Measurements from ENCODE around the gene NTSR1.
"Not testable (repeated sequence)": the region's sequence is repeated elsewhere in the genome, so short reads cannot be mapped to it uniquely, and the experiment has no call there.

The NTSR1 gene

DNA sequence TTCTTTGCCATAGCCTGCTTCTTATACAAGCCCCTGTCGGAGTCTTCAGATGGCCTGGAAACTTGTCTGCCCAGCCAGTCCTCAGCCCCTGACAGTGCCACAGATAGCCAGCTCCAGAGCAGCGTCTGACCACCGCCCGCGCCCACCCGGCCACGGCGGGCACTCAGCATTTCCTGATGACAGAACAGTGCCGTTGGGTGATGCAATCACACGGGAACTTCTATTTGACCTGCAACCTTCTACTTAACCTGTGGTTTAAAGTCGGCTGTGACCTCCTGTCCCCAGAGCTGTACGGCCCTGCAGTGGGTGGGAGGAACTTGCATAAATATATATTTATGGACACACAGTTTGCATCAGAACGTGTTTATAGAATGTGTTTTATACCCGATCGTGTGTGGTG, 36.9 kb upstream of the NTSR1 start:
- no peak for DNase-seq (ENCODE audit: low read depth in 2 of 3, low spot score in 2 of 3)

- DNase-seq (ENCODE audit: low read depth in 2 of 3, low spot score in 2 of 3), result no peak
Observed at GRCh38 chr20:62674370-62674769, 34.3 kb upstream of the NTSR1 start.

DNA sequence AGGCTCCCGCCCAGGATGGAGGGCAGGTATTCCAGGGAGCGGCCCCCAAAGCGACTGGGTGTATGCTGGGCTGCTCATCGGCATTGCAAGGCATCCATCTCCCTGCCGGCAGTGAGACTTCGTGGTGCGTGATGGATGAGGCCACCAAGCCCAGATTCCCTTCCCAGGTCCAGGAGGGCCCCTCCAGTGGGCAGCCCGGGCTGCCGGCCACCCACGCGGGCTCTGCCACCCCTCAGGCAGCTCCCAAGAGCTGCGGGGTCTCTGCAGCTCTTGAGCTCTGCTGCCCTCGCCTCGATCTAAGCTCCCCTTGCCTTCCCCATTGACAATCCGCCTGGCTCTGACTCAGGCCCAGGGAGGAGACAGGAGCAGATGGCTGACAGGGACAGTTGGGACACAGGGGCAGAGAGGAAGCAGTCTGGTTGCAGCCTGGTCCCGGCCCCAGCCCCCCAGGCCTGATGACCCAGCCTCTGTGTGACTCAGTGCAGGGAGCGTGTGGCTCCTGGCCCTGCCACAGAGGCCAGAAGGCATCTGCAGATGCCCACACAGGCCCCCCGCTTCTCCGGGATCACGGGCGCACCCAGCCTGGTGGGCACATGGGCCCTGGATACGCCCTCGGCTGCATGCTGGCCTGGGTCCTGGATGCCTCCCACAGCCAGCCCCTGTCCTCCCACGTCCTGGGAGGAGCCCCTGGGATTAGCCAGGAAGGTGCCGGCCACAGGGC, 33.3 kb upstream of the NTSR1 start:
- no peak for DNase-seq (ENCODE audit: low read depth in 2 of 3, low spot score in 2 of 3)

- no peak for DNase-seq (ENCODE audit: low read depth in 2 of 3, low spot score in 2 of 3)
Observed at GRCh38 chr20:62675877-62676260, 32.8 kb upstream of the NTSR1 start.

DNA sequence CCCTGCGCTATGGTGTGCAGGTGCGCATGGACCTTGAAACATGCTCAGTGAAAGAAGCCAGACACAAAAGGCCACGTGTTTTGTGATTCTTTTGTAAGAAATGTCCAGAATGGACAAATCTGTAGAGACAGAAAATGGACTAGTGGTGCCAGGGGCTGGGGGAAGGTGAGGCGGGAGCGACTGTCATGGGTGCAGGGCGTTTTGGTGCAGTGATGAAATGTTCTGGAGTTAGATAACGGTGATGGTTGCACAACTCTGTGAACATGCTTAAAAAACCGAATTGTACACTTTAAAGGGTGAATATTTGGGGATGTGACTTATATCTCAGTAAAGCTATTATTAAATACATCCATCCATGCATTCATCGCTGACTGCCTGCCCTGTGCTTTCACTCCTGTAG, 31.7 kb upstream of the NTSR1 start:
- DNase-seq (ENCODE audit: low read depth in 2 of 3, low spot score in 2 of 3), result no peak

DNA sequence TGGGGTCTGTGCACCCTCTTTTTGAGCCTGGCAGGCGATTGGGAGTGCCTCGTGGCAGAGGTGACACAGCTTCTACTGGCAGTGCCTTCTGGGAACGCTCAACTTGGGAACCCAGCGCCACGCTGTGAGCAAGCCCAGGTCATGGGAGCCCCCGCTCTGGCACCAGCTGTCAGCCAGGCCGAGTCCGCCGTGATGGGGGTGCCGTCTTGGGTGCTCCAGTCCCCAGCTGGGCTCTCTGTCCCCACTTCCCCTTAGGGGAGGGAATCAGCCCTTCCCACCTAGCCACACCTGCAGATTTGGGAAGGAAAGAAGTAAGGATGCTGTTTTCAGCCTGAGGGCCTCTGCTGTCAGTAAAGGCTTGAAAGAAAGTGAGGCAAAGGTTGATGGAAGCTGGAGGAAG, 31.0 kb upstream of the NTSR1 start:
- DNase-seq (ENCODE audit: low read depth in 2 of 3, low spot score in 2 of 3), result no peak

- DNase-seq (ENCODE audit: low read depth in 2 of 3, low spot score in 2 of 3), result no peak
Observed at GRCh38 chr20:62678553-62678952, 30.1 kb upstream of the NTSR1 start.

DNA sequence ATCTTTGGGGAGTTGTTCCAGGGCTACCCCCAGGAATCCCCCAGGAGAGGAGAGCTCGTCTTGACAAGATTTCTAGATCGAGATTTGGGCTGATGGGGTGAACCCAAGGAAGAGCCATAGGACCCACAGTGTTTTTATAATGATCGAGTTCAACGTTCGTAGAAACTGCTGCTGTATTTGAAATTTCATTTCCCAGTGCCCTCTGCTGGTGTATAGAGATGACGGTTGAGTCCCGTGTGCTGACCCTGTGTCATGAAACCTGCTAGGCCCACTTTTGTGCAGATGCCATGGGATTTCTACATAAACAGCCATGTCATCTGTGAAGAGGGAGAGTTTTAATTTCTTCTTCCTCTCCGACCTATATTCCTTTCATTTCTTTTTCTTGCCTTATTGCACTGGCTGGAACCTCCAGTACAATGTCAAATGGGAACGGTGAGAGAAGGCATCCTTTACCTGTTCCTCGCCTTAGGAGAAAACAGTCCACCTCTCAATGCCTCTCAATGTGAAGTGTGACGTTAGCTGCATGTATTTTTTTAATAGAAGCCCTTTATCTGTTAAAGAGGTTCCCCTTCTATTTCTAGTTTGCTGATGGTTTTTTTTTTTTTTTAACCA, 28.6 kb upstream of the NTSR1 start:
- no peak for DNase-seq (ENCODE audit: low read depth in 2 of 3, low spot score in 2 of 3)

DNA sequence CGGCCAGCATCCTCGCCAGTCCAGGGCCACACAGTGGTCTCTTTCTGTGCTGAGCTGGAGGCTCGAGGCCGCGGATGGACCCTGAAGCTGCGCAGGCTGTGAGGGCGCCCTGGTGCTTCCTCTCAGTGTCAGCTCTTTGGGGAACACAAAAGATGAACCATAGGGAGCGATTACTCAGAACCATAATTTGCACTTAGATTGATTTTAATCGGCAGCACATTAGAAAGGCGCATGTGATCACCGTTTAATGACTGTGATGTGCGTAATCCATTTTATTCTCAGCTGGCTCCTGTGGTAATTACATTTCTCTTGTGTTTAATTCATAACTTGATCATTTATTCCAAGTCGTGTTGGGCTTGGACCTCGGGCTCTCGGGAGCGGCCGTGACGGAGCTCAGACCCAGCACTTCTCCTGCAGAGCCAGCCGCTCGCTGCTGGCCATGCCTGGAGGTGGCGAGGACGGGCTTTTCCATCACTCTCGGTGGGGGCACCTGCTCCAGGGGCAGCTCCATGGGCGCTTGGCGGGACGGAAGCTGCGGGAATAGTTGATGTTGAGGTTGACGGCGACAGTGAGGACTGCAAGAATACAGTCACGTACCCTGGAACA, 25.6 kb upstream of the NTSR1 start:
- no peak for DNase-seq (ENCODE audit: low read depth in 2 of 3, low spot score in 2 of 3)

GRCh38 chr20:62683660-62684322, 24.8 kb upstream of the NTSR1 start:
- not testable (repeated sequence) for DNase-seq (ENCODE audit: low read depth in 2 of 3, low spot score in 2 of 3)

- DNase-seq (ENCODE audit: low read depth in 2 of 3, low spot score in 2 of 3), result no peak
Observed at GRCh38 chr20:62684981-62685380, 23.7 kb upstream of the NTSR1 start.

- no peak for DNase-seq (ENCODE audit: low read depth in 2 of 3, low spot score in 2 of 3)
Observed at GRCh38 chr20:62685781-62686555, 22.7 kb upstream of the NTSR1 start.

DNA sequence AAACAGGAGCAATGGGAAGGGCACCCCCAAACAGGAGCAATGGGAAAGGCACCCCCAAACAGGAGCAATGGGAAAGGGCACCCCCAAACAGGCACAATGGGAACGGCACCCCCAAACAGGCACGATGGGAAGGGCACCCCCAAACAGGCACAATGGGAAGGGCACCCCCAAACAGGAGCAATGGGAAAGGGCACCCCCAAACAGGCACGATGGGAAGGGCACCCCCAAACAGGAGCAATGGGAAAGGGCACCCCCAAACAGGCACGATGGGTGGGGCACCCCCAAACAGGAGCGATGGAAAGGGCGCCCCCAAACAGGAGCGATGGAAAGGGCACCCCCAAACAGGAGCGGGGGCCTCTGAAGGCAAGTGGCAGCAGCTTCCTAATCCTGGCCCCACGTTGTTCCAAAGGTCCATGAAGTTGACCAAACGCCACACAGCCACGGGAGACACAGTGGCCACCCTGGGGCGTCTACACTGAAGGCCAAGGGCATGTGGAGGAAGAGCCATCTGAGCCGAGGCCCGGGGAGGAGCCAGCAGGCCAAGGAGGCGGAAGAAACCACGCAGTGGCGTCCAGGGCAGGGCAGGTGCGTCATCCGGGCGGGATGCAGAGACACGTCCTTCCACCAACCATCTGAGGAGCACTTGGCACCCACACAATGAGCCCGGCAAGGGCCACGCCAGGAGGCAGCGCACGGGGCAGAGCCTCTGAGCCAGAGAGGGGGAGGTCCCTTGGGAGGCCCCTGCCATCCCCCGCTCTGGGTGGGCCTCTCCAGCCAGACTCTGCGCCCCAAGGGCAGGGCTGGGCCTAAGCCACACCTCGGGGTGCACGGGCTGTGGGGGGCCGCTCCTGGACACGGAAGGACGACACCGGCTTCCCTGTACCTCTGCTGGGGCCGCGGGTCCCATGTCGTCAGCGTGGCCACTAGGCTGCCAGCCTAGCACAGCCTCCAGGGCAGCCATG, 21.5 kb upstream of the NTSR1 start:
- no peak for DNase-seq (ENCODE audit: low read depth in 2 of 3, low spot score in 2 of 3)

DNA sequence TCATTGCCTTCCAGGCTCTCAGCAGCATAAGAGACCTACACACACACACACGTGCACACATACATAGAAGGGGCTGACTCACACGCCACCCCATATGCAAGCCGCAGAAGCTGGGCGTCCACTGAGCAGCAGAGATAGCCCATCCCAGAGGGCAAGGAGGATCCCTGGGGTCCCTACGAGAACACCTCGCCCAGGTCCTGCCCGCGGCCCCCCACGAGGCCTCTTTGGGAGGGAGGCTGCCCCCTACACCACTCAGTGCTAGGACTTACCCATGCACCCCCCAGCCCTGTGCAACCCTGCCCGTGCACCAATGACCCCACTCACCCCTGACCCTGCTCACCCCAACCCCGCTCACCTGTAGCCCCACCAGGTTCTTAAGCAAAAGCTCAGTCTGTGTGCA, 20.6 kb upstream of the NTSR1 start:
- no peak for DNase-seq (ENCODE audit: low read depth in 2 of 3, low spot score in 2 of 3)

- no peak for DNase-seq (ENCODE audit: low read depth in 2 of 3, low spot score in 2 of 3)
Observed at GRCh38 chr20:62688855-62689460, 19.7 kb upstream of the NTSR1 start.

DNA sequence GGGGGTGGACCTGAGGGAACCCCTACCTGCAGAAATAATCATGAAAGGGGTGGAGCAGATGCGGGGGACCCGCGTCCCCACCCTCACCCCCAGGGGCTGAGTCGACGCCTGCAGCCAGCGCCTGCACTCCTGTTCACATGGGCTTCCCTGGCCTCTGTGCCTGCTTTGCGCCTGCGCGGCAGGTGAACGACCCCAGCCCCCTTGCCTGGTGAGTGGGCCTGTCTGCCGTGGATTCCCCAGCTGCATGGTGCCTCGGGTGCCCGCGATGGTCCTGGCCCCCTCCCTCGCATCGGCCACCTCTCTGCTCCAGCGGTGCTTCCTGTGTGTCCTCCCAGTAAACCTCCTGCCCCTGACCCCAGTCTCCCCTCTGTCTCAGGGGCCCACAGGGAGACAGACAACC, 18.8 kb upstream of the NTSR1 start:
- DNase-seq (ENCODE audit: low read depth in 2 of 3, low spot score in 2 of 3), result no peak

DNA sequence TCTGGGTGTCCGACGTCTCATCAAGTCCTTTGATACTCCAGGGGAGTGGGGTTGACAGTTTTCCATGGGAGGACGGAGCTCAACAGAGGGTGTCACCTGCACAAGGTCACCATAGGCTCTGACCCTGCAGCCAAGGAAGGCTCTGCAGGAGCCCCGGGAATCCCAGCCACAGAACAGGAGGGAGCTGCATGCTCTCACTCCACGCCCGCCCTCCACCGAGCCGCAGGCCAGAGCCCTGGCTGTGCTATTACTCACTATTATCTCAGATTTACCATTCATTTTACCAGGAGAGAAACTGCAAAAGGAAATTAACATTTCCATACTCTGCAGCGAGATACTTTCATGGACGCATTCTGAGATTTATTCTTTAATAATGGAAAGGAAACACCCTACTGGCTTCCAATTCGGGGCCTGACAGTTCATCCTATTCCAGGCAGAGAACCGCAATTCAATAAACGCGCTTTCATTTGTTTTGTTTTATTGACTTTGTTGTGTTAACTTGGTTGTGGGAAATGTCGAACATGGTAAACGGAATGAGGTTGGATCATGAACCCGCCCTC, 18.3 kb upstream of the NTSR1 start:
- no peak for DNase-seq (ENCODE audit: low read depth in 2 of 3, low spot score in 2 of 3)

DNA sequence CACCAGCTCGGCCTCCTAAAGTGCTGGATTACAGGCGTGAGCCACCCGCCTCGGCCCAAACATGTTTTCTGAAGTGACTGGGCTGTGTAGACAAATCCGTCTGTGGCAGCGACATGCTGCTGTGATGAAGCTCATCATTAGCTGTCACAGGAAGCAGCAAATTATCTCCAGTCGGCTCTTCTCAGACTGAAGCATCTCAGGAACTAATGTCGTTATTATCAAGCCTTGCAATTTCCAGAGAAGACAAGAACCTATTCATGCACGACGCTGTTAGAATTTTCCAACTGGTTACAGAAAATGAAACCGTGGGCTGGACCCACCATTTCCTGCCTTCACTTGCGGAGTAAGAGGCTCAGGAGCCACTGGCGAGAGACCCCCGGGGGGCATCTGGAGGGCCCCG, 17.1 kb upstream of the NTSR1 start:
- no peak for DNase-seq (ENCODE audit: low read depth in 2 of 3, low spot score in 2 of 3)

DNA sequence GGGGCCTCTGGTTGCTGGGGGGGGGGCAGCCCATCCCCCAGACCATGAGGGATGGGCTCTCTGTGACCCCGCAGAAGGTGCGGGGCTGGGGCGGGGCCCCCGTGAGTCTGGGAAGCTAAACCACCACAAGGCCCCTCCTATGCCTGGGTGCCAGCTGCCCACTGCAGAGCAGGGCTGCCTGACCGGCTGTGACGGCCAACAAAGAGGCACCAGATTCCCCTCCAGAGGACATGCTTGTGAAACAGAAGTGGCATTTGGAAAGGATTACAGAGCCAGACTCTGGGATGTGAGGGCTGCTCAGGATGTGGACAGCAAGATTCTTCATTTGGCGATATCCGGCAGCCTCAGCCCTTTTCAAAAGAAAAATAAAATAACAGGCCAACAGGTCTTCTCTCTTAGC, 16.5 kb upstream of the NTSR1 start:
- no peak for DNase-seq (ENCODE audit: low read depth in 2 of 3, low spot score in 2 of 3)

Data from activated CD8-positive, alpha-beta memory T cell treated with anti-CD3 and anti-CD28 coated beads for 48 hours (primary cell).